Hindlimb muscle (tissue), 1 donor: Measurements from ENCODE around the gene YIPF4. TPM values are rescaled to one million over a fixed set of nuclear protein-coding genes. Genes with fewer than 3 reads are reported as not detected.
"Not testable (repeated sequence)": the region's sequence is repeated elsewhere in the genome, so short reads cannot be mapped to it uniquely, and the experiment has no call there.

Experiments used
- DNase-seq: peaks from one replicate; pipeline ENCODE4 v3.0.0-alpha.2; 2013
- polyA plus RNA-seq: library from polyadenylated mRNA; unstranded; fragments of 120-200 nt; gene quantifications from one replicate; pipeline ENCODE4 v1.2.1, GENCODE V29; 2013; ENCODE audit not compliant: insufficient read length

The YIPF4 gene
- polyA plus RNA-seq, 1 donor = 39.9 TPM

GRCh38 chr2:32289165-32289999 is 11.7 kb downstream of the YIPF4 start:
- no peak for DNase-seq

DNA sequence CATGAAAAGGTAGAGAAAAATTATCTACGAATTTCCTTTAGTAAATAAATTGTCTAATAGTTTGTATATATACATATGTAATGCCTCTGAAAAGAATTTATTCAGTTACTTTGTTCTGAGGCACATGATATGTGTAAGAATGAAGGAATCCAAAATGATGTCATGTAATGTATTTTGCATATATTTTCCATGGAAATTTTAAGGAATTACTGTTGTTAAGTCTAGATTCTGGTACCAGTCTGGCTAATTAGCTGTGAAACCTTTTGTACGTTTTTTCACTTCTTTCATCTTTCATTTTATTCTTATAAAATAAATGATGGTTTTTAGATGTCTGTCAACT is 12.3 kb downstream of the YIPF4 start:
- no peak for DNase-seq

- no peak for DNase-seq
These were observed 14.0 kb downstream of the YIPF4 start for GRCh38 chr2:32291746-32292145.

DNA sequence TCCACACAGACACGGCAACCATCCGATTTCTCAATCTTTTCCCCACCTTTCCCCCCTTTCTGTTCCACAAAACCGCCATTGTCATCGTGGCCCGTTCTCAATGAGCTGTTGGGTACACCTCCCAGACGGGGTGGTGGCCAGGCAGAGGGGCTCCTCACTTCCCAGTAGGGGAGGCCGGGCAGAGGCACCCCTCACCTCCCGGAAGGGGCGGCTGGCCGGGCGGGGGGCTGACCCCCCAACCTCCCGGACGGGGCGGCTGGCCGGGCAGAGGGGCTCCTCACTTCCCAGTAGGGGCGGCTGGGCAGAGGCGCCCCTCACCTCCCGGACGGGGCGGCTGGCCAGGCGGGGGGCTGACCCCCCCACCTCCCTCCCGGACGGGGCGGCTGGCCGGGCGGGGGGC is 15.8 kb downstream of the YIPF4 start:
- not testable (repeated sequence) for DNase-seq

DNA sequence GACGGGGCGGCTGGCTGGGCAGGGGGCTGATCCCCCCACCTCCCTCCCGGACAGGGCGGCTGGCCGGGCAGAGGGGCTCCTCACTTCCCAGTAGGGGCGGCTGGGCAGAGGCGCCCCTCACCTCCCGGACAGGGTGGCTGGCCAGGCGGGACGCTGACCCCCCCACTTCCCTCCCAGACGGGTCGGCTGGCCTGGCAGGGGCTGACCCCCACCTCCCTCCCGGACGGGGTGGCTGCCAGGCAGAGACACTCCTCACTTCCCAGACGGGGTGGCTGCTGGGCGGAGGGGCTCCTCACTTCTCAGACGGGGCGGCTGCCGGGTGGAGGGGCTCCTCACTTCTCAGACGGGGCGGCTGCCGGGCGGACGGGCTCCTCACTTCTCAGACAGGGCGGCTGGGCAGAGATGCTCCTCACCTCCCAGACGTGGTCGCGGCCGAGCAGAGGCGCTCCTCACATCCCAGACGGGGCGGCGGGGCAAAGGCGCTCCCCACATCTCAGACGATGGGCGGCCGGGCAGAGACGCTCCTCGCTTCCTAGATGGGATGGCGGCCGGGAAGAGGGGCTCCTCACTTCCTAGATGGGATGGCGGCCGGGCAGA is 16.4 kb downstream of the YIPF4 start:
- DNase-seq = not testable (repeated sequence)

- DNase-seq = no peak
These were observed 32.9 kb downstream of the YIPF4 start for GRCh38 chr2:32310577-32310976.

- DNase-seq = no peak
These were observed 37.2 kb downstream of the YIPF4 start for GRCh38 chr2:32314886-32315285.

DNA sequence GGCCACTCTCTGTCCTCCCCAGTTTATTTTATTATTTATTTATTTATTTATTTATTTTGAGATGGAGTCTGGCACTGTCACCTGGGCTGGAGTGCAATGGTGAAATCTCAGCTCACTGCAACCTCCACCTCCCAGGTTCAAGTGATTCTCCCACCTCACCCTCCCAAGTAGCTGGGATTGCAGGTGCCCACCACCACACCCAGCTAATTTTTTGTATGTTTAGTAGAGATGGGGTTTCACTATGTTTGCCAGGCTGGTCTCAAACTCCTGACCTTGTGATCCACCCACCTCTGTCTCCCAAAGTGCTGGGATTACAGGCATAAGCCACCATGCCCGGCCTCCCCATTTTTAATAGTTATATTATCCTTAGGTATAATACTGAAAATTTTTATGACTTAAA is 51.0 kb downstream of the YIPF4 start:
- DNase-seq = not testable (repeated sequence)

- DNase-seq = not testable (repeated sequence)
These were observed 51.7 kb downstream of the YIPF4 start for GRCh38 chr2:32329180-32329980.

- DNase-seq = no peak
These were observed 52.4 kb downstream of the YIPF4 start for GRCh38 chr2:32330136-32330535.

- peak; percentile 6 for DNase-seq
These were observed 65.1 kb downstream of the YIPF4 start for GRCh38 chr2:32342801-32343200.

DNA sequence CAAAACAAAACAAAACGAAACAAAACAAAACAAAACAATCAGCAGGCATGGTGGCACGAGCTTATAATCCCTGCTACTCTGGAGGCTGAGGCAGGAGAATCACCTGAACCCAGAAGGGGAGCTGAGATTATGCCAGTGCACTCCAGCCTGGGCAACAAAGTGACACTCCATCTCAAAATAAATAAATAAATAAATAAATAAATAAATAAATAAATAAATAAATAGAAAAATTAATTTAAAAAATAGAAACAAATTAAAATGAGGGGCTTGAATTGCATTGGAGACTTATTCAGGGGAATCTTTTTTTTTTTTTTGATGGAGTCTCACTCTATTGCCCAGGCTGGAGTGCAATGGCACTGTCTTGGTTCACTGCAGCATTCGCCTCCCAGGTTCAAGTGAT is 73.1 kb downstream of the YIPF4 start:
- not testable (repeated sequence) for DNase-seq

GRCh38 chr2:32355976-32356680 is 78.4 kb downstream of the YIPF4 start:
- DNase-seq = no peak

DNA sequence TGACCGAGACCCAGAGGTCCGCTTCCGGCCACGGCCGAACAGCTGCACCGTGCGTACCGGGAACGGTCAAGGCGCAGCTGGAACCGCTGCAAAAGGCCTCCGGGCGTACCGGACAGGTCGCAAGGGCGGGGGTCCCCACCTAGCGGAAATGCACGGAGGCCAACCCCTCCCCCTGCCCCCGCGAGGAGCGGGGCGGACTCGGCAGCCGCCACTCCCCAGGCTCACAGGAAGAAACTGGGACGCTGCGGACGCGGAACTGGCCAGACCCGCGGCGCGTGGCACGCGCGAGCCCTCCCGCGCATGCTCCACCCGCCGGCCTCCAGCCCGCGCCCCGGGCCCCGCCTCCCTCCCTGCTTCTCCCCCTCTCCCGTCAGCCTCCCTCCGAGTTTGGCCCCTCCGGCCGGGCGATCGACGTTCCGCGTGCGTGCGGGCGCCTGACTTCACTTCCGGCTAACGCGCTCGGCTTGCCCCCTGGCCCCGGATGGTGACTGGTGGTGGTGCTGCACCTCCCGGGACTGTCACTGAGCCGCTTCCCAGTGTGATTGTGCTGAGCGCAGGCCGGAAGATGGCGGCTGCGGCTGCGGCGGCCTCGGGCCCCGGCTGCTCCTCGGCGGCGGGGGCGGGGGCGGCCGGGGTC is 79.1 kb downstream of the YIPF4 start, which contains the start of gene BIRC6:
Gene BIRC6 (plus strand): TSS at position 343 of the 637 bp plus-strand sequence. CDS start 139 bp downstream, at position 482.
- DNase-seq = peak; percentile 97

- peak; percentile 26 for DNase-seq
These were observed 79.8 kb downstream of the YIPF4 start for GRCh38 chr2:32357318-32358110.

GRCh38 chr2:32358111-32358482 is 80.4 kb downstream of the YIPF4 start:
- DNase-seq = no peak

GRCh38 chr2:32360416-32360815 is 82.7 kb downstream of the YIPF4 start:
- no peak for DNase-seq

- DNase-seq = not testable (repeated sequence)
These were observed 85.3 kb downstream of the YIPF4 start for GRCh38 chr2:32362997-32363396.

DNA sequence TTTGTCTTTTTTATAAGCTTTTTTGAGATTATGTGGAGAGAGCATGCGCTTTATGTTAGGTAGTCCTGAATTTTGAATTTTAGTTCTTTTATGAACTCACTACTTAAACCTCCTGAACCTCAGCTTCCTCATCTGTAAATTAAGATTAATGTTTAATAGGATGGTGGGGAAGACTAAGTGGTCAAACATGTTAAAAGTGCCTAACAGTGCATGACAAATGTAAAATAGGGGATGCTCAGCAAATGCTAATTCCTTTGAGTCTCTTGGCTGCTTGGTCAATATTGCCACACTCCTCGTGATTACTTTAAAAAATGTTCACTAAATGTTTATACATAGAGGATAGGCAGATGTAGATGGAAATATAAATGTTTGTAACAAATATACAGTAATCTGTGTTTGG is 85.9 kb downstream of the YIPF4 start:
- DNase-seq = no peak

DNA sequence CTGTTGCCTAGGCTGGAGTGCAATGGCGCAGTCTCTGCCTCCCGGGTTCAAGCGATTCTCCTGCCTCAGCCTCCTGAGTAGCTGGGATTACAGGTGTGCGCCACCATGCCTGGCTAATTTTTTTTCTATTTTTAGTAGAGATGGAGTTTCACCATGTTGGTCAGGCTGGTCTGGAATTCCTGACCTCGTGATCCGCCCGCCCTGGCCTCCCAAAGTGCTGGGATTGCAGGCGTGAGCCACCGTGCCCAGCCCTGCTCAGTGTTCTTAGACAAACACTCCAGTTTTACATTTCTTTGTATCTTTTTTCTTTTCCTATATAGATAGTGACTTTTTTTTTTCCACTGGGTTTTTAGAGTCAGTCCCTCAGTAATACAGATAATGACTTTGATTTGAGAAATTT is 86.6 kb downstream of the YIPF4 start:
- DNase-seq = not testable (repeated sequence)

DNA sequence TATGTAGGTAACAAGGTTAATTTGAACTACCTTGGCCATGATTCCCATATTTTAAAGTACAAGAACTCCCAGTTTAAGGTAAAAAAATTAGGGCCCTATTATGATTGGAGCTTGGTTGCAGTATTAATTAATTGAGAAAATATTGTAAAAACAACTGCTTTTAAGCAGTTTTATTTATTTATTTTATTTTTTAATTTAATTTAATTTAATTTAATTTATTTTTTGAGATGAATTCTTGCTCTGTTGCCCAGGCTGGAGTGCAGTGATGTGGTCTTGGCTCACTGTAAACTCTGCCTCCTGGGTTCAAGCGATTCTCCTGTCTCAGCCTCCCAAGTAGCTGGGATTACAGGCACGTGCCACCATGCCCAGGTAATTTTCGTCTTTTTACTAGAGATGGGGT is 88.0 kb downstream of the YIPF4 start:
- DNase-seq = not testable (repeated sequence)
